ENCODE measurements around the gene RPTOR. TPM values are rescaled to one million over a fixed set of nuclear protein-coding genes. Genes with fewer than 3 reads are reported as not detected.
A peak's percentile ranks its signal among the peaks of the same experiment; 100 is the strongest.

RPTOR gene
- total RNA-seq, 1 experiment from 2014 or later = 25.1 TPM

- H4K8ac ChIP-seq (replicated peaks; ENCODE audit: insufficient read length, low read depth, low read length) = no peak overlapping the region
- no CpG with 5 or more reads among the region's 23 CpGs for WGBS (ENCODE audit: extremely low coverage, insufficient read length, low lambda C conversion rate)
- no peak for TF ChIP-seq CTCF (conservative IDR thresholded peaks at IDR 0.05)
- no peak overlapping the region for H2AFZ ChIP-seq (ENCODE audit: low read length)
- DNase-seq = no peak
- H2BK5ac ChIP-seq (ENCODE audit: insufficient read length, low read length) = no peak overlapping the region
- H3K9me3 ChIP-seq (ENCODE audit: control insufficient read depth, low read depth, low read length) = no peaks in the 10 kb centered on the region
- H3K27me3 ChIP-seq (ENCODE audit: insufficient read depth, low read length) = no peaks in the 10 kb centered on the region
- H4K20me1 ChIP-seq (ENCODE audit: control insufficient read depth, insufficient read depth, insufficient read length) = peaks cover 2% of the 10 kb centered on the region
- no peak overlapping the region for H2AK5ac ChIP-seq (ENCODE audit: insufficient read length, low read length)
- no peak overlapping the region for H3K27ac ChIP-seq (ENCODE audit: insufficient read length, low read depth, low read length)
- Mint-ChIP-seq H3K36me3 (ENCODE audit: insufficient read depth in 1 of 3, low read depth in 3 of 3) (peaks cover 10 to 33% (median 21%) of the 10 kb centered on the region in 3 experiments; a peak in 6 of 7 replicates), H3K4me1 (no peaks in the 10 kb centered on the region; a peak in 1 of 4 replicates), H3K4me3 (no peak overlapping the region), H3K27me3 (ENCODE audit: low read depth) (no peaks in the 10 kb centered on the region), H3K27ac (peak overlapping the region; percentile 5 to 77 (median 6); a peak in 5 of 7 replicates), H3K9me3 (no peaks in the 10 kb centered on the region)
- H3K4me1 ChIP-seq (ENCODE audit: insufficient read depth, low read length) = no peaks in the 10 kb centered on the region
- H2BK20ac ChIP-seq (ENCODE audit: low read depth, low read length, poor library complexity, severe bottlenecking) = no peak overlapping the region
- H3K9ac ChIP-seq (ENCODE audit: extremely low read depth, insufficient read length, low read length) = no peak overlapping the region
- H3K4me2 ChIP-seq (ENCODE audit: insufficient read depth, insufficient read length, low read length) = no peak overlapping the region
- no peak overlapping the region for H3T11ph ChIP-seq (ENCODE audit: low read length)
- no peak overlapping the region for H3K14ac ChIP-seq (ENCODE audit: insufficient read depth, low read length)
- no peaks in the 10 kb centered on the region for H3K23me2 ChIP-seq (ENCODE audit: insufficient read length, low read depth, low read length, poor library complexity, severe bottlenecking)
- no peak overlapping the region for H4K5ac ChIP-seq (ENCODE audit: insufficient read length, low read depth, low read length)
- no peak overlapping the region for H3K56ac ChIP-seq (ENCODE audit: insufficient read length, low read depth, low read length)
- no peak overlapping the region for H2BK12ac ChIP-seq (ENCODE audit: insufficient read length, low read depth, low read length)
- no peak overlapping the region for H3K4ac ChIP-seq (ENCODE audit: low read depth, low read length)
- H2BK120ac ChIP-seq (ENCODE audit: low read depth, low read length, poor library complexity, severe bottlenecking) = no peak overlapping the region
- H3K79me1 ChIP-seq (ENCODE audit: insufficient read depth, low read depth, low read length, poor library complexity, severe bottlenecking) = no peaks in the 10 kb centered on the region
- no peak overlapping the region for H3K18ac ChIP-seq (ENCODE audit: insufficient read length, low read depth, low read length)
- no peak overlapping the region for H2BK15ac ChIP-seq (ENCODE audit: low read depth, low read length)
- no peaks in the 10 kb centered on the region for H3K79me2 ChIP-seq (ENCODE audit: insufficient read depth, low read length)
- H4K91ac ChIP-seq (ENCODE audit: insufficient read length, low read depth, low read length) = no peak overlapping the region
- no peak overlapping the region for H3K23ac ChIP-seq (ENCODE audit: insufficient read length, low read depth, low read length)
Observed at GRCh38 chr17:80891397-80892018, 346.9 kb downstream of the RPTOR start.

Data from H9 (cell line).